HG02763 (cell line): ENCODE results near the gene PEMT.

ENCODE experiments used
- ATAC-seq: cut with Tn5 transposase; IDR thresholded peaks from one replicate; pipeline ENCODE4 v1.9.1; 2021; ENCODE audit warnings: mild to moderate bottlenecking, moderate library complexity; ENCODE audit not compliant: unreplicated experiment

The PEMT gene

GRCh38 chr17:17572010-17572785 is 19.3 kb downstream of the PEMT start:
- ATAC-seq: no peak

- ATAC-seq: no peak
Measured at GRCh38 chr17:17570798-17571716, 20.5 kb downstream of the PEMT start.

- ATAC-seq: no peak
Measured at GRCh38 chr17:17570140-17570797, 21.2 kb downstream of the PEMT start.

DNA sequence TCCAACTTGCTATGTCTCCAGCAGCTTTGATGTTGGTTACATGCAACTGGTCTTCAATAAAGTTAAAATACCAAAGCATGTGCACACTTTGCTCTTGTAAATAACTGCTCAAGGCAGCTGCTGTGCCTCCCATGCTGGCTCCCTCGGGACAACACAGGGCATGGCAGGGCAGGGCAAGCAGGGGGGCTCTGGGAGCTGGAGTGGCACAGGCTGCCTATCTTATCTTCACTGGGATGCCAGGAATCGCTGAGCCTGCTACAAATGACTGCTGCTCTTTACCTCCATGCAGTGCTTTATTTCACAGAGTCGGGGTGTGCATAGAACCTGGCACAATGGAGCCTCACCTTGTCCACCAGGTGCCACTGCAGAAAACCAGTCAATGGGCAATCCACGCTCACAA is 21.8 kb downstream of the PEMT start:
- no peak for ATAC-seq

- ATAC-seq: no peak
Measured at GRCh38 chr17:17568772-17569195, 22.7 kb downstream of the PEMT start.

- ATAC-seq: no peak
Measured at GRCh38 chr17:17567631-17568030, 23.9 kb downstream of the PEMT start.

- ATAC-seq: no peak
Measured at GRCh38 chr17:17566896-17567513, 24.5 kb downstream of the PEMT start.

DNA sequence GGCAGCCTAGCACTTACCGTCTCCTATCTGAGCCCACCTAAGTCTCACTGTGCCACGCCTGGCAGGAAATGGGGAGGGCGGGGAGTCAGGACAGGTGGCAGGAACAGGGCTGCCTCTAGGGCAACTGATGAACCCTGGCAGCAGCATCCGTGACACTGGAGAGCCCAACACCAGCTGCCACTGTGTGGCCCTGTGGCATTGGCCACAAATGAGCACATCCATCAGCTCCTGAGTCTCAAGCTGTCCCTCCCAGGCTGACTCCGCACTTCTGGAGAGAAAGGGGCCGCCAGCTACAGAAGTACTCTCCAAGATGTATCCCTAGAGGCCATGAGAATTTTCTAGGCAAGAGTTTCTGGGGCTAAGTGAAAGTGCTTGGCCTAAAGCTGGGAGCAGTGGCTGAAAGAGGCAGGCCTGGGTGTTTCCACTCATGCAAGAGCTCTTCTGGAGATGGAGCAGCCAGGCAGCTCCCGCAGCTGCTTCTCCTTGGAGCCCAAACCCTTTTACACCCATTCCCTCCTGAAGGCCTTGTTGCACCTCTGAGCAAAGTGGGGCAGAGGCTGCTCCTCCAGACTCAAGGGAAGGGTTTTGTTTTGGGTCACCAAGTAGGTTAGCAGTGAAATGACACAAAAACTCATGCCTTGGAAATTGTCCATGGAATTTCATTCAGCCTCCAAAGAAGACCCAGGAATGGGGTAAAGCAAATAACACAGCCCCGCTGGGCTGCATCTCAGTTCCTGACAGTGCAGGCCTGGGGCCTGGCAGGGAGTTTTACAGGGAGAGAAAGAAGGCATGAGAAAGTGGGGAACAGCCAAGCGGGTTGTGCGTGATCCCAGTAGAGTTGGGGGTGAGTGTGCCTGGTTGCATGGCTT is 25.8 kb downstream of the PEMT start:
- ATAC-seq: no peak

GRCh38 chr17:17564896-17565295 is 26.6 kb downstream of the PEMT start:
- no peak for ATAC-seq

- no peak for ATAC-seq
Measured at GRCh38 chr17:17564323-17564722, 27.2 kb downstream of the PEMT start.

- no peak for ATAC-seq
Measured at GRCh38 chr17:17563530-17563929, 28.0 kb downstream of the PEMT start.

DNA sequence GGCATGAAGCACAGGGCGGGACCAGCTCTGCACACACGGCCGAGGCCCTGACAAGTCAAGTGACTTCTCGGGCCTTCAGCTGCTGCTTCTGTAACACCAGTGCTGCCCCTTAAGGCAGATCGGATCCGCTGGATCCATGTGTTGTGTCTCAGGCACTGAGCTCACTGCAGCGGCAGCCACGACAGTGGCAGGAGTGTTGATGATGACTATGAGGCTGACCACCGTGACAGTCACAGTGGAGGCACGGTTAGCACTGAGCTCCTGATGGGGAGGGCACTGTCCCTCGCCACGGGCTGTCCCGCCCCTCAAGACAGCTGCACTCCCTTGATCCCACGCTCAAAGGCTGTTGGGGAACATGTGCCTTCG is 29.4 kb downstream of the PEMT start:
- ATAC-seq: no peak

DNA sequence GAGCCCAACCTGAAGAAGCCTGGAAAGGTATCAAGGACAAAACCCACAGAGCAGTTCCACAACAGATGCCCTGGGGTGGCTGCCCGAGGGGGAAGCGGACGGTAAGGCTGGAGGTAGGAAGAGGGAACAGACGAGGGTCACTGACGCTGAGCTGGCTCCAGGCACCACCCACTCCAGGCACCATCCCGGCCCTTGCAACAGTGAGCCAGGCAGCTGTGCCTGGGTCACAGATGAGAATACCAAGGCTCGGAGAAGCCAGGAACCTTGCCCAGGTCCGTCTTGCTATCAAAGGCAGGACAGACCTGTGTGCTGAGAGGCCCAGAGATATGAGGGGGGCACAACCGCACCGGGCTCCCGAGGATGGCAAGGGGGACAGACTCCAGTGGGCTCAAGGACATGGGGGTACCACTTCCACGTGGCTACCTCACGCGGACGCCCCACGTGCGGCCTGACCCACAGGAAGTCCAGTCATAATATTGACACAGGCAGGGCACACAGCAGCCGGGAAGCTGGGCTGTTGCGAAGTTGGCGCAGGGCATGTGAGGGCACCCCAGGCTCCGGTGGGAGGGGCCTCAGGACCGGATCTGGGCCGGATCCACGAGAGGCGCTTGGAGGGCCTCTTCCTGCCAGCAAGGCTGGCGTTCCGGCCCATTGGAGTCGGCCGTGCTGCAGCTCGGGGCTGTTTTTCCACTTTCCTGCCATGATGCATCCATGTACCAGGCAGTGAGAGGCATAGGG is 29.9 kb downstream of the PEMT start:
- ATAC-seq: no peak

DNA sequence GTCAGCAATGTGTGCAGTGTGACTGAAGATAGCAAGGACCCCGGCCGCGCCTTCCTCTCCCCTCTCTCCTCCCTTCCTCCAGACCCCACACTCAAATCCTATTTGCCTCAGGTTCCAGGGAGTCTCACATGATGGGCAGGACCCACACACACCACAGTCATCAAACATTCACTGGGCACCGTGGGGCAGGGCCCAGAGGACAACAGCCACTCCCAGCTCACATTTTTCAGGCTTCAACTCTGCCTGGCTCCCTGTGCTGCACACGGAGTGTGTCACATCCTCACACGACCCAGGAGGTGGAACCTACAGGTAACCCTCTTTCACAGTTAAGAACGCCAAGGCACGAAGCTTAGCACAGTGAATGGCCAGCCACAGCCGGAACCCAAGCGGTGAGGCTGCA is 30.5 kb downstream of the PEMT start:
- ATAC-seq: no peak

DNA sequence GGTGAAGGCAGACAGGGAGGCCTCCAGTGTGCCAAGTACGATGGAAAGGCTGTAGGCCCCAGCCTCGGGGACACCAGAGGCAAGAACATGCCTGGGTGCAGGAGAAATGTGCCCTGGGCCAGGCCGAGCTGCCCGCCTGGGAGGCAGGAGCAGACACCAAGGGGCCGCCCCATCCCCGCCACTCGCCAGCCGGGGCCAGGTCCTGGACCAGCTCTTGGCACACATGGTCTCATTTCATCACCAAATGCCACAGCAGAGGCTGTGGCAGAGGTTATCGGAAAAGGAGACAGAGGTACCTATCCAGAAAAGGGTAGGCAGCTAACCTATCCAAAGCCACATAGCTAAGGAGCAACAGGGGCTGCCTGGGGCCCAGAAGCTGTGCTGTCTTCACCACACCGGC is 31.3 kb downstream of the PEMT start:
- ATAC-seq: no peak

GRCh38 chr17:17559164-17559563 is 32.3 kb downstream of the PEMT start:
- no peak for ATAC-seq

- ATAC-seq: no peak
Measured at GRCh38 chr17:17558431-17558830, 33.1 kb downstream of the PEMT start.

DNA sequence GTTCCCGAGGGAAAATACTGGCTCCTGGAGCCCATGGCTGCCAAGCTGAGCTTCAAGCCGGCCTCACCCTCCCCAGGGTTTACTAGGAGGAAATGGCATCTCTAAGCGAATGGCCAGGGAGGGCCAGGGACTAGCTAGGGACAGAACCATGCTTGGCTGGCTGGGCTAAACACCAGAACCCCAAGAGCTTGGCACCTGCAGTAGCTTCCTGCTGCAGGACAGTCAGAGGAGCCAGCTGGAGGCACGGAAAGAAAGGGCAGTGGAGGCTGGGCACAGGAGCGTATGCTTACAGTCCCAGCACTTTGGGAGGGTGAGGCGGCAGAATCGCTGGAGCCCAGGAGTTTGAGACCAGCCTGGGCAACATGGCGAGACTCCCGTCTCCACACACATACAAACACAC is 33.7 kb downstream of the PEMT start:
- ATAC-seq: no peak

- ATAC-seq: no peak
Measured at GRCh38 chr17:17556671-17557070, 34.8 kb downstream of the PEMT start.

DNA sequence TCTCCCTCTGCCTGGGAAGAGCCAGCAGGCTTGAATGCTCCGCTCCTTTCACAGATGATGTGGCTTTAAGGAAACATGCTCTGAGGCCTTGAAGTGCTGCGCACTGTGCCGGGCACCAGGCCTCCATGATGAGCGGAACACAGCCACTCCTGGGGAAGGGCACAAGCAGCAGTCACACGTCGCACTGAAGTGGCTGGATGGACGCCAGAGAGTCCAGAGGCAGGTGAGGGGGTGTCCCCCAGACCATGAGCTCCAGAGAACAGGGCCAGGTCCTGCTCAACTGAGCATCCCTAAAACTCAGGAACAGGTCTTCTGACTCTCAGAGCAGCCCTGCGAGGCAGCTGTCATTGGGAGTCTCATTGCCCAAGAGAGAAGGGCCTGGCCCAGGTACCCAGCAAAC is 35.6 kb downstream of the PEMT start:
- ATAC-seq: no peak
